NCI-H128 (cell line): ENCODE data around the gene DOCK2.

Experiments used
- DNase-seq: peaks from one replicate; lab custom pipeline; 2025; ENCODE audit not compliant: unreplicated experiment; lab: John Stamatoyannopoulos, UW

Gene DOCK2

DNA sequence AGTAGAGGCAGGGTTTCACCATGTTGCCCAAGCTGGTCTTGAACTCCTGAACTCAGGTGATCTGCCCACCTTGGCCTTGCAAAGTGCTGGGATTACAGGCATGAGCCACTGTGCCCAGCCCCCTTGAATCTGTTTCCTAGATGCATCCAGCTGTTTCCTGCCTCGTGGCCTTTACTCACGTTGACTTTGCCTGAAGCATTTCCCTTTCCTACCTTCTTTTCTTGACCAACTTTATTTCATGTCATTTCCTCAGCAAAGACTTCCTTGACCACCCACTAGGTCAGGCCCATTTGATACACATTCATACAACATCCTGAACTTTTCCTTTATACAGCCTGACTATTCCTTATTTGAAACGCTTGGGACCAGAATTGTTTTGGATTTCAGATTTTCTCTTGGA is 51.0 kb downstream of the DOCK2 start:
- no peak for DNase-seq

DNA sequence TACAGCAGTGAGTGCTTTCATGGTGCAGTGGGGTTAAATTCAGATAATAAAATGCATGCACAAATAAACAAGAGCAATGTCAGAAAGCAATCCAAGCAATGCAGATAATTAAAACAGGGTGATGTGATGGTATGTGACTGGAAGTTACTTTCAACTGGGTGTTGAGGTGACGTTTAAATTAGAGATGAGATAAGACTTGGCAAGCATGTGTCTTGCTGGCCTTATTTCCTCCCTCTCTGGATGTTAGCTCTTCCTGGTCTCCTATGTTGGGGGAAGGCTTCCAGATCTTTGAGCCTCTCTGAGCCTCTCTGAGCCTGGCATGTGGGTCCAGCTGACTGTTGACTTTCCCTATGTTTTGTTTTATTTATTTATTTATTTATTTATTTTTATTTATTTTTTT is 54.4 kb downstream of the DOCK2 start:
- no peak for DNase-seq

- no peak for DNase-seq
Measured at GRCh38 chr5:169694091-169694625, 57.1 kb downstream of the DOCK2 start.

DNA sequence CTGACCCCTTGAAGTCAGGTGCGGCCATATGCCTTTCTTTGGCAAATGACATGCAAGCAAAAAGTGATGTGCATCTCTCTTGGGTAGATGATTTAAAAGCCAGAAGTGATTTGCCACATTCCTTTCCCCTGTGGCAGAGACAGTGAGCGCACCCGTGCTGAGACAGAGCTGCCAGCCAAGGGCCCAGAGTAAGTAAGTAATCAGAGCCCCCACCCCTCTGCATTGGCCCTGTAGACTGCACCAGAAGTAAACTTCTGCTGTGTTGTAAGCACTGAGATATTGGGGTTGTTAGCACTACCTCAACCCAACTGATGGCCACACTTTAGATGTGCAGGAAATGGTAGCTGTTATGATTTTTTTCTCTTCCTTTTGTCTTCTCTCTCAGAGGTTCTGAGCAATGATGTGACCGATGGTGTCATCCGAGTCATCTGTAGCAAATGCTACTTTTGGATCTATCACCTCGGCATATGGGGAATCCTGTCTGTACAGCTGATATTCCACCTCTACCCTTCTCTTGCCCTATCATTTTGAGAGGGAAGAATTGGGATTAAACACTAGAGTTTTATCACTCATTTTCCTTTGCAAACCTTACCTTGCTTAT is 58.0 kb downstream of the DOCK2 start:
- DNase-seq, result no peak

DNA sequence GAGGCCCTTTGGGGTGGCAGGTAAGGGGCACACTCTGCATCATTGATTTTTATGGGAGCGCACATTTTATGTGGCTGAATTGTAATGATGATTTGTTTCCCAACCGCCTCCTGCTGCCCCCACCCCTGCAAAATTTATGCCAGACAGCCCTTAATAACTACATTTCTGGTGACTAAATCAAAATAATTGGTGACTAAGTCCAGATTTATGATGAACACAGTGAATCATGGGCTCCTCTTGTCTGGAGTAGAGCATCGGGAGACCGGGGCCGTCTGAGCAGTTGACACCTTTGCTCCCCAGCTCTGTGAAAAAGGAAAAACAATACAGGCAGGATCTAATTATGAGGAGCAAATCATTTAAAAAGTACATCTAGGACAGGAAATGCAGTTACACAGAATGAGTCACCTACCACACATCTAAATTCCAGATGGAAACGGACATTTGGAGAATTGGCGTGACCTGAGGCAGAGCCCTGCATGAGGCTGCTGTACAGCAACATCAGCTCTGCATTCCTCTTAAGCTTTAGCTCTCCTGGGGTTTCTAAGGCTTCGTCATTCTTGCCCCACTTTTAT is 58.9 kb downstream of the DOCK2 start:
- no peak for DNase-seq

DNA sequence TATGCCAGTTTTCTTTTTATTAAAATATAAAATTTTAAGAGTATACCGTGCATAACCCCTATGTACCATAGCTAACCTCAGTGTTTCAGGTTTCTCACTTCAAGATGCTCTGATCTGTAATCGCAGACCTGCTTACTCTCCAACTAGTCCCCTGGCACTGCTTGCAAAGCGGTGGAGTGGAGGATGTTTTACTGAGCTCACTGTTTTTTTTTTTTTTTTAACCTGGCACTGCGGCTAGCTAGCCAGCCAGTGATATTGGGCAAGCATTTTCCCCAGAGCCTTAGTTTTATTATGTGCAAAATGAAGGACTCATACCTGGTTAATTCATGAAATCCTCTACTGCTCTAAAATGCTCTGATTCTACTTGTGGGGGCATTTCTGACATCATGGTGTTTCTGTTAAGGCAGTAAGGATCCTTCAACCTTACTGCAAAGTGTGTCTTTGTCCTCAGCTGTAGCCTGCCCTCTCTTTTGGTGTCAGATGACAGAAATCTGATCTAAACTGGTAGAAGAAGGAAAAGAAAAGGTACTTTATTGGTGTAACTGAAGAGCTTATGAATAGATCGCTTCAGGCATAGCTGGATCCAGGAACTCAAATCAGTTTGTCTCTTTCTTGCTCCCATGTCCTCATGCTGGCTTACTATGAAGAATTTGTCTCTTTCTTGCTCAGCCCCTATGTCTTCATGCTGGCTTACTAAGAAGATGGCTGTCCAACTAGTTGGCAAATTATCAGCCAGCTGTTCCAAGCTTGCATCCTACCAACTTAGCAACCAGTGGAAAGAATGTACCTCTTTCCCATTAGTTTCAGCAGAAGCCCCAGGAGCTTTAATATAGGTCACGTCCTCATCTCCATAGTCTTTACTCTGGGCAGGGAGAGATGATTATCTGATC is 59.8 kb downstream of the DOCK2 start:
- DNase-seq, result no peak

DNA sequence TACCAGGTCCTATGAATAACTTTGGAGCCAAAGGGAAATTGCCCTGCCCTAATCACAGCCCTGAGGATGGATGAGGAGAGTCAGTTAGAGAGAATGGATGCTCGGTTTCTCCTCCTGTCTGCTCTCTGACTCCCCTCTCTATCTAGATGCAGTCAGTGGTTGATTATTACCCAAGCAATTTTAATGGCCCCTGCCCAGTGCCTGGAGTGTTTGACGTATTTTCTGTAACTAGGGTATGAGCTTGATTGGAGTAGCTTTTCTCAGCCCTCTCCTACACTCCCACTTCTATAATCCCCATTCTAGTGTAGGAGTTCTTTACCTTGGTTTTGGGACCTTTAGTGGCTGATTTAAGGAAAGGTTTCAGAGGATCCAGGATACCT is 60.4 kb downstream of the DOCK2 start:
- DNase-seq, result no peak

- no peak for DNase-seq
Measured at GRCh38 chr5:169697976-169698375, 60.9 kb downstream of the DOCK2 start.

DNA sequence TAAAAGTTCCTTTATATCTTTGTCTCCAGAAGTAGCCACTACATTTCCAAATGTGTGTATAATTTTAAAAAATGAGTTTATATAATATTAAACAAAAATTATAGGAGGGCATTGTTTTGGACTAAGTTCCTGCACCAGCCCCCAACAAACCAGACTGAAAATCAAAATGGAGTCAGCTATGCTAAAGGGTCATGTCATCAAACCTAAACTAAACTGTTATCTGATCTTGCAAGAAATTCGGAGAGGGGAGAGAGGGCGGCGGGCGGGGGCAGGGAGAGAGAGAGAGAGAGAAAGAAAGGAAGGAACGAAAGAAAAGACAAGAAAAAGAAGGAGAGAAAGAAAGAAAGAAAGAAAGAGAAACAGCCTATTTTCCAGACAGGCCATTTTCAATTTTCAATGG is 63.5 kb downstream of the DOCK2 start:
- DNase-seq, result no peak

DNA sequence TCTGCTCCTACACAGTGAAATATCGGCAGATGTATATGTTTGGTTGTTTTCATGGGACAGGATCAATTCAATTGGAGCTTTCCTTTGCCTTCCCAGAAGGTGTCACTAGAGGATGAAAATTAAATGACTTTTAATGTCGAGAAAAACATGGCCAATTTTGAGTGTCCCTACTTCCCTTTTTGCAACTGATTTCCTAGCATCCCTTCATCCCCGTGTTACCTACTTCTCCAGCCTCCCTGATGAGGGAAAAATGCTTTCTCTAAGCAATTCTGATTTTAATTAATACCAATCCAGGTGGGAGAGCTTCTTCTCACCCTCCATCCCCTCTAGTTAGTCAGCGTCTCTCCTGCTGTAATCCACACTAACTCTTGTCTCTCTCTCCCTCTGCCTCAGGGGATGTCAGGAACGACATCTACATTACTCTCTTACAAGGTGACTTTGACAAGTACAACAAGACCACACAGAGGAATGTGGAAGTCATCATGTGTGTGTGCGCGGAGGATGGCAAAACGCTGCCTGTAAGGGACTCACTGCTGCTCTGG is 64.9 kb downstream of the DOCK2 start:
- DNase-seq, result no peak

DNA sequence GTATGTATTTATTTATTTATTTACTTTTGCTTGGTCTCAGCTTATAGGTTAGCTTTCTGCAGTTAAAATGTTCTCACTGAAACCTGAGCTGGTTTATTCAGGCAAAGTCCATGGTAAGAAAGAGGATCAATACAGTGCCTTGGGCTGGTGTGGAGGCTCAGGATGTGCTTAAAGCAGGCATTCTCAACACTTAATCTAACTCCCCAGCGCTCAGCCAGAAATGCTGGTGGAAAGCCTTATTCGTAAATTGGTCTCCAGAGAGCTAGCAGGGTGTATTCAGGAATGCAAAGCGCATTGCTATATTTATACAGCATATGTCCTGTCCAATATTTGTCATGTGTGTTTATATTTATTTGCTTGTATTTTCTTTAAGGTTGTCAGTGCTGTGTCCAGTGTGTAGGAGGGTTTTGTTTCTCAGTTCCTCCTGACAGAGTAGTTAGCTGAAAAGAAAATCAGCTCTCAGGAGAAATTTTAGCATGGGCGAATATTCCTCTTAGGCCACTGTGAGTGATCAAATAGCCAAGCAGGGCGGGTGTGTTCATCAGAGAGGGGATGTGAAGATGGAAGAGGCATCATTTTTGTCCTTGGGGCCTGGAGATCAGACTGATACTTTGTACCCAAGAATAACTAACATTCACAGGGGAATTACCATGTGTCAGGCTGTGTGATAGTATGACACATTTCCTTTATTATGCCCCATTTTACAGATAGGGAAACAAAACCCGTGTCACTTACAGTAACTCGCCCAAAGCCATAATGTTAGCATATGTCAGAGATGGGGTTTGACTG is 65.8 kb downstream of the DOCK2 start:
- no peak for DNase-seq

- no peak for DNase-seq
Measured at GRCh38 chr5:169703813-169704212, 66.7 kb downstream of the DOCK2 start.

DNA sequence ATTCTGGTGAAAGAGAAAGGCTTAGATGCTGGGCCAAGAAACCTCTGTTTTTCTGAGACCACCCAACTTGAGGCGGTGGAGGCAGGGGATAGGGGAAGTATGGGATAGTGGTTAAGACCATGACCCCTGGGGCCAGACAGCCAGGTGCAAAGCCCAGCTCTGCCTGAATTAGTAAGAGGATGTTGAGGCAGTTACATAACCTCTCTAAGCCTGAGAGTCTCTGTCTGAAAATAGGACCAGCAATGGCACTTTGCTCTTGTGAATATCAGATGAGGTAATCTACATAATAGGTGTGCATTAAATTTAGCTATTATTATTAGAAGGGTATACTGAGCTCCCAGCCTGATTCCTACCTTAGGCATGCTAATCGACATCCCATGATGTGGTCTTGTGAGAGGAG is 68.2 kb downstream of the DOCK2 start:
- DNase-seq, result no peak

DNA sequence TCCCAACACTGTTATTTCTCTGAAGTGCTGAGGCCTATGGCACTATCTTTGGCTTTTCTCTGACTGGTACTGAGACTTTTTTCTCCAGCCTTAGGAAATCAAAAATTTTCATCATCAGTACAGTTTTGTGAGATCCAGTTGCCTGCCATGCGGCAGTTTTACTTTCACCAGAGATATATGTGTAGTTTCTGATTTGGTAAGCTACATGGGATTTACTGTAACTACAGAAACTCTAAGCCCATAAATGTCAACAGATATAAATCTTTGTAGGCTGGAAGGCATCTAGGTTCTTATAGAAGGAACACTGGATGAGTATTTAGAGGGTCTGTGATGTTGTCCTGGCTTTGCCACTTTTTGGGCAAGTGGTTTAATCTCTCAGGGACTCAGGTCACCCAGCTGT is 69.0 kb downstream of the DOCK2 start:
- DNase-seq, result no peak

GRCh38 chr5:169706758-169707450 is 69.8 kb downstream of the DOCK2 start:
- DNase-seq, result no peak

- no peak for DNase-seq
Measured at GRCh38 chr5:169707686-169708085, 70.6 kb downstream of the DOCK2 start.

GRCh38 chr5:169710675-169711074 is 73.6 kb downstream of the DOCK2 start:
- DNase-seq, result no peak

DNA sequence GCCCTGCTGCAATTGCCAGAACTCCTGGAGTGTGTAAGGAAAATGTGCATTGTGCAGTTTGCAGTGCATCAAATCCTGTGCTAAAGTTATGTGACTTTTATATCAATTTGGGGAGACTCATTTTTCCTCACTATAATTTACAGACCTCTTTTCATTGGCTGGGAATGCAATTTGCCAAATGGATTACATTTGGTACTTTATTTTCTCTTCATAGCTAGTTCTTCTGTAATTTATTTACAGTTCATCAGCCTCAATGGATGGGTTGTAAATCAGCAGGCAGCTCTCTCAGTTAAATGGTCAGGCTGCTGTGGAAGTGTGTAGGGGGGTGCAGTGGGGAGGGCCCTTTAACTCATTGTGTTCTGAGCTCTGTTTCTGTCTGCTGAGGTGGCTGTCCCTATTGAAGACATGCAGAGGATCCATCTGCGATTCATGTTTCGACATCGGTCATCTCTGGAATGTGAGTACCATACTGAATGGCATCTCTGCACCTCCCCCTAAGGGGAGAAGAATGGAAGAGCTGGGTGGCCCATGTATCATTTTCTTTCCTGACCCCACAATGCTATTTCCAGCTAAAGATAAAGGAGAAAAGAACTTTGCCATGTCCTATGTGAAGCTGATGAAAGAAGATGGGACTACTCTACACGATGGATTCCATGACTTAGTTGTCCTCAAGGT is 74.6 kb downstream of the DOCK2 start:
- DNase-seq, result no peak

DNA sequence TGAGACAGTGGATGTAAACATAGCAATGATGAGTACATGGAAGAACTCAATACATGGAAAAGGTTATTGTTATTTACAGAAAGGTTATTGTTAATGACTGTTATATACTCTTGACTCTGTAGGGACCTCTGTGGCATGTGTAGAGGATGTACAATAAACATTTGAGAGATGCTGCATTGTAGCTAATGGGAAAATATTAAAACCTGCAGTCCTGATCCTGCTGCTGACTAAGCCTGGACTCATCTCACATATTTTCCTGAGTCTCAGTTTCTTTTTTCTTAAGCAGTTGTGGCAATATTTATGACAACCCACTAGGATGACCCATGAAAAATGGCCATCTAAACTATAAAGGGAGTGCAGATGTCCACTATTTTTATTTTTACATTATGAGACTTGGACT is 75.4 kb downstream of the DOCK2 start:
- no peak for DNase-seq

GRCh38 chr5:169716287-169716686 is 79.2 kb downstream of the DOCK2 start:
- DNase-seq, result no peak
